Measurements from ENCODE around the gene CNTNAP2. TPM values are rescaled to one million over a fixed set of nuclear protein-coding genes. Genes with fewer than 3 reads are reported as not detected.

The CNTNAP2 gene
- total RNA-seq, 1 experiment from 2014 or later = 42.5 TPM

DNA sequence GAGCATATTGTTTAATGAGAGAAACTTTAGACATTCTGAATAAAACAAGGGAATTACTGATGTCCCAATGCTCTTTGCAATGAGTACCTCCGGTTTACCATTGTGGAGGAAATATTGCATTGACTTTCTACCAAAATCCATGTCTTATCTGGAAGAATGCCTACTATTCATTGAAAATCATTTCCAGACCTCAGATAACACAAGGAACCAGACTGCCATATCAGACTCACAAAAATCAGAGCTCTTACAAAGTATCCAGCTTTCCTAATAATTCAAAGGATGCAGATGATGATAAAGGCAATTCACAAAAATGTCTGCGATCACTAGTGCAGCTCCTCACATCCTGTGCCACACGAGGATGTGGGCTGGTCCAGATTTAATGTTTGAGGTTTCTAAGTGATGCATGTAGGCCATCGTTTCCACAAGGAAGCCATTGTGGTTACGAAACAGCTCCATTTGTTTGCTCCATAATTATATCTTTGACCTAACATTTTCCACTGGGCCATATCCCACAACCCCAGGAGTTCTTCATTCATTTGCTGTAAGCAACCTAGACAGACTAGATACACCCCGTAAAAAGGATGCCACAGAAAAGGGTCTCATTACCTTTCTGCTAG, 1642.8 kb downstream of the CNTNAP2 start:
- peaks cover 6% of the 10 kb centered on the region for H3K27me3 Mint-ChIP-seq (ENCODE audit: insufficient read depth, unreplicated experiment)
- no peaks in the 10 kb centered on the region for H3K36me3 ChIP-seq (ENCODE audit: control insufficient read depth, insufficient read depth, low read length)
- no peaks in the 10 kb centered on the region for H3K4me1 Mint-ChIP-seq (ENCODE audit: low read depth, unreplicated experiment)
- BruUV-seq (replicated peaks) = no TSS peak
- no peaks in the 10 kb centered on the region for H3K27me3 ChIP-seq (replicated peaks; ENCODE audit: control insufficient read depth, insufficient read depth, low read length)
- intact Hi-C loops (cut with micrococcal nuclease; ENCODE audit: unreplicated experiment) = no loop called here
- H3K4me3 Mint-ChIP-seq (ENCODE audit: unreplicated experiment) = no peak overlapping the region
- H3K27ac Mint-ChIP-seq (ENCODE audit: unreplicated experiment) = no peak overlapping the region
- POLR2A ChIA-PET = no interaction called here
- H3K4me1 ChIP-seq = no peaks in the 10 kb centered on the region
- H3K9me3 ChIP-seq = no peaks in the 10 kb centered on the region
- no peaks in the 10 kb centered on the region for H3K9me3 Mint-ChIP-seq (ENCODE audit: unreplicated experiment)
- CTCF ChIA-PET = no interaction called here
- TF ChIP-seq, protein P1, sequence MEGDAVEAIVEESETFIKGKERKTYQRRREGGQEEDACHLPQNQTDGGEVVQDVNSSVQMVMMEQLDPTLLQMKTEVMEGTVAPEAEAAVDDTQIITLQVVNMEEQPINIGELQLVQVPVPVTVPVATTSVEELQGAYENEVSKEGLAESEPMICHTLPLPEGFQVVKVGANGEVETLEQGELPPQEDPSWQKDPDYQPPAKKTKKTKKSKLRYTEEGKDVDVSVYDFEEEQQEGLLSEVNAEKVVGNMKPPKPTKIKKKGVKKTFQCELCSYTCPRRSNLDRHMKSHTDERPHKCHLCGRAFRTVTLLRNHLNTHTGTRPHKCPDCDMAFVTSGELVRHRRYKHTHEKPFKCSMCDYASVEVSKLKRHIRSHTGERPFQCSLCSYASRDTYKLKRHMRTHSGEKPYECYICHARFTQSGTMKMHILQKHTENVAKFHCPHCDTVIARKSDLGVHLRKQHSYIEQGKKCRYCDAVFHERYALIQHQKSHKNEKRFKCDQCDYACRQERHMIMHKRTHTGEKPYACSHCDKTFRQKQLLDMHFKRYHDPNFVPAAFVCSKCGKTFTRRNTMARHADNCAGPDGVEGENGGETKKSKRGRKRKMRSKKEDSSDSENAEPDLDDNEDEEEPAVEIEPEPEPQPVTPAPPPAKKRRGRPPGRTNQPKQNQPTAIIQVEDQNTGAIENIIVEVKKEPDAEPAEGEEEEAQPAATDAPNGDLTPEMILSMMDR (IDR thresholded peaks at IDR 0.05; ENCODE audit: insufficient read depth in 1 of 2, low read depth in 1 of 2, low read length in 1 of 2, severe bottlenecking in 1 of 2, unreplicated experiment in 1 of 2) = no peak
- H3K36me3 Mint-ChIP-seq (ENCODE audit: insufficient read depth, unreplicated experiment) = no peaks in the 10 kb centered on the region
- DNase-seq = no peak
- H3K4me3 ChIP-seq (ENCODE audit: low read depth, low read length) = no peak overlapping the region

DNA sequence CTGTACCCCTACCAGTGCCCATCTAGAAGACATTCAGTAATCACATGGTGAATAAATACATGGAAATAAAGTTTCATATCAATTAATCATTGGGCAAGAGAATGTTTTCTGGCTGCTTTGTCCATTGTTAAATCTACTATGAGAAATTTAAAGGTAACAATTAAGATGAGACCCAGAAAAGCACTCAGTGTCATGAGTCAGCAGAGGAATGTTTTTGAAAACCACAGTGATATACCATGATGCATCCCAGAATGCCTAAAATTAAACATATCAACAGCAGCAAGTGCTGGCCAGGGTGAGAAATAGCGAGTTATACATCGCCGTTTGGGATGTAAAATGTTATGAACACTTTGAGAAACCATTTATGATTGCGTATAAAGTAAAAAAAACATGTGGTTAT, 1648.7 kb downstream of the CNTNAP2 start:
- Mint-ChIP-seq H3K4me3 (ENCODE audit: unreplicated experiment) (no peak overlapping the region), H3K27me3 (ENCODE audit: insufficient read depth, unreplicated experiment) (peaks cover 7% of the 10 kb centered on the region), H3K36me3 (ENCODE audit: insufficient read depth, unreplicated experiment) (no peaks in the 10 kb centered on the region), H3K27ac (ENCODE audit: unreplicated experiment) (no peak overlapping the region), H3K9me3 (ENCODE audit: unreplicated experiment) (no peaks in the 10 kb centered on the region), H3K4me1 (ENCODE audit: low read depth, unreplicated experiment) (no peaks in the 10 kb centered on the region)
- intact Hi-C loops (cut with micrococcal nuclease; ENCODE audit: unreplicated experiment) = no loop called here
- CTCF ChIA-PET = no interaction called here
- no peak overlapping the region for H3K4me3 ChIP-seq (ENCODE audit: low read depth, low read length)
- no peaks in the 10 kb centered on the region for H3K9me3 ChIP-seq
- POLR2A ChIA-PET = no interaction called here
- TF ChIP-seq, protein P1 (IDR thresholded peaks at IDR 0.05; ENCODE audit: insufficient read depth in 1 of 2, low read depth in 1 of 2, low read length in 1 of 2, severe bottlenecking in 1 of 2, unreplicated experiment in 1 of 2) = no peak
- no peaks in the 10 kb centered on the region for H3K36me3 ChIP-seq (ENCODE audit: control insufficient read depth, insufficient read depth, low read length)
- no peaks in the 10 kb centered on the region for H3K27me3 ChIP-seq (replicated peaks; ENCODE audit: control insufficient read depth, insufficient read depth, low read length)
- no peaks in the 10 kb centered on the region for H3K4me1 ChIP-seq
- DNase-seq = no peak
- BruUV-seq (replicated peaks) = no TSS peak

DNA sequence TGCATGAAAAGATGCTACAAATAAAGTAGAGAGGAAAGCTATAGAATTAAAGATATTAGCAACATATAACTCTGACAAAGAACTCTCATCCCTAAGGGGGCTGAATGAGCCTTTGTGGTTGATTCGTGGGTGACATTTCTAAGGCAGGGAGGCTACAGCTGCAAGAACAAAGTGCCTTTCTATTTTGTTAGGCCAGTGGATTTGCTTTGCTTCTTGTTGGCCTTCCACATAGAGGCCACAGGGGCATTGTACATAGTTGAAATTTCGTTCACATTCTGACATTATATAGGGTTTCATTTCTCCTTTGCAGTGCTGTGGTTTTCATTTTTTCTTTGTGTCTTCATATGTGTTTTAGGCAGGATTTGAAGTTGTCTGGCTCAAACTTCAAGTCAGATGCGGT, 1654.7 kb downstream of the CNTNAP2 start:
- H3K4me1 Mint-ChIP-seq (ENCODE audit: low read depth, unreplicated experiment) = no peaks in the 10 kb centered on the region
- Histone ChIP-seq H3K36me3 (ENCODE audit: control insufficient read depth, insufficient read depth, low read length) (no peaks in the 10 kb centered on the region), H3K9me3 (no peaks in the 10 kb centered on the region), H3K4me1 (no peaks in the 10 kb centered on the region), H3K4me3 (ENCODE audit: low read depth, low read length) (no peak overlapping the region), H3K27me3 (replicated peaks; ENCODE audit: control insufficient read depth, insufficient read depth, low read length) (no peaks in the 10 kb centered on the region)
- TF ChIP-seq, protein P1 (IDR thresholded peaks at IDR 0.05; ENCODE audit: insufficient read depth in 1 of 2, low read depth in 1 of 2, low read length in 1 of 2, severe bottlenecking in 1 of 2, unreplicated experiment in 1 of 2) = no peak
- DNase-seq = no peak
- POLR2A ChIA-PET = no interaction called here
- peaks cover 3% of the 10 kb centered on the region for H3K27me3 Mint-ChIP-seq (ENCODE audit: insufficient read depth, unreplicated experiment)
- CTCF ChIA-PET = no interaction called here
- no peak overlapping the region for H3K27ac Mint-ChIP-seq (ENCODE audit: unreplicated experiment)
- no TSS peak for BruUV-seq (replicated peaks)
- no peaks in the 10 kb centered on the region for H3K36me3 Mint-ChIP-seq (ENCODE audit: insufficient read depth, unreplicated experiment)
- intact Hi-C loops (cut with micrococcal nuclease; ENCODE audit: unreplicated experiment) = no loop called here
- H3K9me3 Mint-ChIP-seq (ENCODE audit: unreplicated experiment) = no peaks in the 10 kb centered on the region
- H3K4me3 Mint-ChIP-seq (ENCODE audit: unreplicated experiment) = no peak overlapping the region

All from Caco-2 (cell line).